ENCODE results near the gene MATCAP1. TPM values are rescaled to one million over a fixed set of nuclear protein-coding genes. Genes with fewer than 3 reads are reported as not detected.
A peak's percentile ranks its signal among the peaks of the same experiment; 100 is the strongest.

The MATCAP1 gene
- total and polyA plus RNA-seq, 2 of the 8 experiments (the other 6 are each of a cell fraction or from before 2014, with no cell fraction given), result 22.9 to 27.5 TPM

DNA sequence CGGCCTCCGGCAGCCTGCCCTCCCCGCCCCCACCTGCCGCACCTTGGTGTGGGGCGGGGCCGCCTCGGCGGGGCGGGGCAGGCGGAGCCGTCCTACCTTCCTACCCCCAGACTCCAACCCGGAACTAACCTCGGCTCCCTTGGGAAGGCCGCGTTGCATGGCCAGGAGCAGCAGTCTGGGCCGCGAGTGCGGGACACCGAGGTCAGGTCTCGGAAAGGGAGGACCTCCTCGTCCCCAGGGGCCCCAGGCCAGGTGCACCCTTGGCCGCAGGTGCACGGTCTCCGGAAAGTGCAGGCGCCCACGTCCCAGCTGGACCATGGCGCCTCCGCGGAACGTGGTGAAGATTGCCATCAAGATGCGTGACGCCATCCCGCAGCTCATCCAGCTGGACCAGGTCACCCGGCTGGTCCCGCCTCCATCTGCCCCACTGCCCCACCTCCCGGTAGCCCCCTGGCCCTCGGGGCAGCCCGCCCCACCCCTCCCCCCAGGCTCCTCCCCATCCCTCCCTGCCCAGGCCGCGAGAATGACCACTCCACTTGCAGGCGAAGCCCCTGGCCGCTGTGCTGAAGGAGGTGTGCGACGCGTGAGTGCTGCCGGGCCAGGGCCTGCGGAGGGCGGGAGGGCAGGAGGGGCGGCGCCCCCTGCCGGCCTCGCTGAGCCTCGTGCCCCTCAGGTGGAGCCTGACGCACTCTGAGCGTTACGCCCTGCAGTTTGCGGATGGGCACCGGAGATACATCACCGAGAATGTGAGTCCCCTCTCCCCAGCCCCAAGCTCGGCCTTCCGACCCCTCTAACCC lies 15.4 kb upstream of the MATCAP1 start, which contains the start of gene ELMO3 (continued):
- TF ChIP-seq MAFK (IDR thresholded peaks at IDR 0.05; ENCODE audit: low read depth, low read length), result no peak
- TF ChIP-seq RNF2 (IDR thresholded peaks at IDR 0.05; ENCODE audit: borderline replicate concordance, low read depth, low read length, missing control alignments, poor library complexity, severe bottlenecking), result no peak
- no peak for TF ChIP-seq SRF (IDR thresholded peaks at IDR 0.05; ENCODE audit: low read depth, low read length)
- TF ChIP-seq, protein P1, sequence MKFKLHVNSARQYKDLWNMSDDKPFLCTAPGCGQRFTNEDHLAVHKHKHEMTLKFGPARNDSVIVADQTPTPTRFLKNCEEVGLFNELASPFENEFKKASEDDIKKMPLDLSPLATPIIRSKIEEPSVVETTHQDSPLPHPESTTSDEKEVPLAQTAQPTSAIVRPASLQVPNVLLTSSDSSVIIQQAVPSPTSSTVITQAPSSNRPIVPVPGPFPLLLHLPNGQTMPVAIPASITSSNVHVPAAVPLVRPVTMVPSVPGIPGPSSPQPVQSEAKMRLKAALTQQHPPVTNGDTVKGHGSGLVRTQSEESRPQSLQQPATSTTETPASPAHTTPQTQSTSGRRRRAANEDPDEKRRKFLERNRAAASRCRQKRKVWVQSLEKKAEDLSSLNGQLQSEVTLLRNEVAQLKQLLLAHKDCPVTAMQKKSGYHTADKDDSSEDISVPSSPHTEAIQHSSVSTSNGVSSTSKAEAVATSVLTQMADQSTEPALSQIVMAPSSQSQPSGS (IDR thresholded peaks at IDR 0.05; ENCODE audit: low read length), result no peak
- no peak for TF ChIP-seq BCL11A (IDR thresholded peaks at IDR 0.05; ENCODE audit: low read depth in 2 of 2, low read length in 2 of 2)
- TF ChIP-seq, protein P2, sequence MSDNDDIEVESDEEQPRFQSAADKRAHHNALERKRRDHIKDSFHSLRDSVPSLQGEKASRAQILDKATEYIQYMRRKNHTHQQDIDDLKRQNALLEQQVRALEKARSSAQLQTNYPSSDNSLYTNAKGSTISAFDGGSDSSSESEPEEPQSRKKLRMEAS (IDR thresholded peaks at IDR 0.05), result peak; percentile 96
- no peak for TF ChIP-seq SP2 (IDR thresholded peaks at IDR 0.05; ENCODE audit: low read length)
- no peak for TF ChIP-seq EP300 (IDR thresholded peaks at IDR 0.05; ENCODE audit: borderline replicate concordance in 1 of 2, low read depth in 2 of 2, low read length in 2 of 2)
- no peak for TF ChIP-seq SAP30 (IDR thresholded peaks at IDR 0.05; ENCODE audit: insufficient read depth, insufficient replicate concordance, low read length)
- no peak for TF ChIP-seq KDM5A (IDR thresholded peaks at IDR 0.05; ENCODE audit: low read length)
- TF ChIP-seq BACH1 (IDR thresholded peaks at IDR 0.05; ENCODE audit: low read length), result no peak
- no peak for TF ChIP-seq BRCA1 (IDR thresholded peaks at IDR 0.05; ENCODE audit: low read depth, low read length)
- TF ChIP-seq EZH2 (IDR thresholded peaks at IDR 0.05; ENCODE audit: low read depth, low read length, severe bottlenecking), result no peak
- TF ChIP-seq, protein P3, sequence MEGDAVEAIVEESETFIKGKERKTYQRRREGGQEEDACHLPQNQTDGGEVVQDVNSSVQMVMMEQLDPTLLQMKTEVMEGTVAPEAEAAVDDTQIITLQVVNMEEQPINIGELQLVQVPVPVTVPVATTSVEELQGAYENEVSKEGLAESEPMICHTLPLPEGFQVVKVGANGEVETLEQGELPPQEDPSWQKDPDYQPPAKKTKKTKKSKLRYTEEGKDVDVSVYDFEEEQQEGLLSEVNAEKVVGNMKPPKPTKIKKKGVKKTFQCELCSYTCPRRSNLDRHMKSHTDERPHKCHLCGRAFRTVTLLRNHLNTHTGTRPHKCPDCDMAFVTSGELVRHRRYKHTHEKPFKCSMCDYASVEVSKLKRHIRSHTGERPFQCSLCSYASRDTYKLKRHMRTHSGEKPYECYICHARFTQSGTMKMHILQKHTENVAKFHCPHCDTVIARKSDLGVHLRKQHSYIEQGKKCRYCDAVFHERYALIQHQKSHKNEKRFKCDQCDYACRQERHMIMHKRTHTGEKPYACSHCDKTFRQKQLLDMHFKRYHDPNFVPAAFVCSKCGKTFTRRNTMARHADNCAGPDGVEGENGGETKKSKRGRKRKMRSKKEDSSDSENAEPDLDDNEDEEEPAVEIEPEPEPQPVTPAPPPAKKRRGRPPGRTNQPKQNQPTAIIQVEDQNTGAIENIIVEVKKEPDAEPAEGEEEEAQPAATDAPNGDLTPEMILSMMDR (IDR thresholded peaks at IDR 0.05; ENCODE audit: control extremely low read depth in 1 of 3, insufficient read depth in 1 of 3, low read depth in 1 of 3, low read length in 3 of 3), result peak; percentile 88 to 94 (median 89)
- TF ChIP-seq SIRT6 (IDR thresholded peaks at IDR 0.05; ENCODE audit: low read length), result no peak
- TF ChIP-seq KDM1A (IDR thresholded peaks at IDR 0.05; ENCODE audit: borderline replicate concordance, low read length), result no peak
- TF ChIP-seq CHD1 (IDR thresholded peaks at IDR 0.05; ENCODE audit: low read depth, low read length), result no peak
- TF ChIP-seq ZNF274 (IDR thresholded peaks at IDR 0.05; ENCODE audit: borderline replicate concordance, extremely low read depth, low read length), result no peak
- TF ChIP-seq JUND (IDR thresholded peaks at IDR 0.05; ENCODE audit: low read length), result no peak
